H9 (cell line): ENCODE measurements around the gene STX5. TPM values are rescaled to one million over a fixed set of nuclear protein-coding genes. Genes with fewer than 3 reads are reported as not detected.
A peak's percentile ranks its signal among the peaks of the same experiment; 100 is the strongest.

Experiments used
- DNase-seq: peaks from one replicate; pipeline ENCODE4 v3.0.0-alpha.2; 2017
- H2AFZ ChIP-seq: one replicate; pipeline ENCODE4 v1.6.1; 2013; ENCODE audit warnings: mild to moderate bottlenecking, low read length, control low read depth, moderate library complexity
- H2AK5ac ChIP-seq: 2 replicates; pipeline ENCODE4 v1.6.1; 2013; ENCODE audit warnings: low read length, control low read depth, mixed read lengths; ENCODE audit not compliant: insufficient read length
- H2BK120ac ChIP-seq: one replicate; pipeline ENCODE4 v1.6.1; 2013; ENCODE audit warnings: low read depth, mild to moderate bottlenecking, low read length, control low read depth, inconsistent platforms; ENCODE audit not compliant: poor library complexity, severe bottlenecking
- H2BK12ac ChIP-seq: 2 replicates; pipeline ENCODE4 v1.6.1; 2013; ENCODE audit warnings: low read length, control low read depth, mixed read lengths, low read depth; ENCODE audit not compliant: insufficient read length
- H2BK15ac ChIP-seq: 2 replicates; pipeline ENCODE4 v1.6.1; 2013; ENCODE audit warnings: low read depth, low read length, control low read depth
- H2BK20ac ChIP-seq: one replicate; pipeline ENCODE4 v1.6.1; 2013; ENCODE audit warnings: low read depth, mild to moderate bottlenecking, low read length, control low read depth, inconsistent platforms; ENCODE audit not compliant: poor library complexity, severe bottlenecking
- H2BK5ac ChIP-seq: 2 replicates; pipeline ENCODE4 v1.6.1; 2013; ENCODE audit warnings: low read length, control low read depth, mixed read lengths; ENCODE audit not compliant: insufficient read length
- H3K14ac ChIP-seq: 2 replicates; pipeline ENCODE4 v1.6.1; 2013; ENCODE audit warnings: low read length, control low read depth; ENCODE audit not compliant: insufficient read depth
- H3K18ac ChIP-seq: 2 replicates; pipeline ENCODE4 v1.6.1; 2013; ENCODE audit warnings: low read depth, mild to moderate bottlenecking, mixed read lengths, low read length, control low read depth; ENCODE audit not compliant: insufficient read length
- H3K23ac ChIP-seq: 2 replicates; pipeline ENCODE4 v1.6.1; 2013; ENCODE audit warnings: low read length, control low read depth, mixed read lengths, low read depth; ENCODE audit not compliant: insufficient read length
- H3K23me2 ChIP-seq: 2 replicates; pipeline ENCODE4 v1.6.1; 2013; ENCODE audit warnings: low read depth, mild to moderate bottlenecking, mixed read lengths, low read length, control low read depth; ENCODE audit not compliant: insufficient read length, poor library complexity, severe bottlenecking
- H3K27ac ChIP-seq: 2 replicates; pipeline ENCODE4 v1.5.1; 2013; ENCODE audit warnings: low read length, control low read depth, mixed read lengths, low read depth; ENCODE audit not compliant: insufficient read length
- H3K27me3 ChIP-seq: 2 replicates; pipeline ENCODE4 v1.6.1; 2013; ENCODE audit warnings: low read length, control low read depth, inconsistent platforms; ENCODE audit not compliant: insufficient read depth
- H3K4ac ChIP-seq: 2 replicates; pipeline ENCODE4 v1.6.1; 2013; ENCODE audit warnings: low read depth, mild to moderate bottlenecking, control low read depth, inconsistent platforms, low read length, moderate library complexity
- H3K4me1 ChIP-seq: 2 replicates; pipeline ENCODE4 v1.6.1; 2013; ENCODE audit warnings: low read length, control low read depth, inconsistent platforms; ENCODE audit not compliant: insufficient read depth
- H3K4me2 ChIP-seq: 2 replicates; pipeline ENCODE4 v1.6.1; 2013; ENCODE audit warnings: low read length, control low read depth, mixed read lengths; ENCODE audit not compliant: insufficient read length, insufficient read depth
- H3K56ac ChIP-seq: 2 replicates; pipeline ENCODE4 v1.6.1; 2013; ENCODE audit warnings: low read depth, mild to moderate bottlenecking, mixed read lengths, low read length, control low read depth; ENCODE audit not compliant: insufficient read length
- H3K79me1 ChIP-seq: 2 replicates; pipeline ENCODE4 v1.6.1; 2013; ENCODE audit warnings: low read depth, mild to moderate bottlenecking, moderate library complexity, low read length, control low read depth, inconsistent platforms; ENCODE audit not compliant: insufficient read depth, poor library complexity, severe bottlenecking
- H3K79me2 ChIP-seq: 2 replicates; pipeline ENCODE4 v1.6.1; 2013; ENCODE audit warnings: low read length, control low read depth, inconsistent platforms; ENCODE audit not compliant: insufficient read depth
- H3K9ac ChIP-seq: 2 replicates; pipeline ENCODE4 v1.6.1; 2013; ENCODE audit warnings: low read length, control low read depth, mixed read lengths; ENCODE audit not compliant: insufficient read length; ENCODE audit errors: extremely low read depth
- H3K9me3 ChIP-seq: one replicate; pipeline ENCODE4 v1.6.1; 2013; ENCODE audit warnings: low read depth, low read length, inconsistent platforms; ENCODE audit not compliant: control insufficient read depth
- H3T11ph ChIP-seq: one replicate; pipeline ENCODE4 v1.6.1; 2013; ENCODE audit warnings: mild to moderate bottlenecking, low read length, control low read depth, inconsistent platforms
- H4K20me1 ChIP-seq: one replicate; pipeline ENCODE4 v1.6.1; 2013; ENCODE audit not compliant: control insufficient read depth, insufficient read length, insufficient read depth
- H4K5ac ChIP-seq: 2 replicates; pipeline ENCODE4 v1.6.1; 2013; ENCODE audit warnings: low read depth, mild to moderate bottlenecking, mixed read lengths, low read length, control low read depth; ENCODE audit not compliant: insufficient read length
- H4K8ac ChIP-seq: replicated peaks from 2 replicates; pipeline ENCODE4 v1.6.1; 2013; ENCODE audit warnings: low read length, control low read depth, mixed read lengths, low read depth; ENCODE audit not compliant: insufficient read length
- H4K91ac ChIP-seq: 2 replicates; pipeline ENCODE4 v1.6.1; 2013; ENCODE audit warnings: low read depth, mild to moderate bottlenecking, moderate library complexity, mixed read lengths, low read length, control low read depth; ENCODE audit not compliant: insufficient read length
- H3K27ac Mint-ChIP-seq, 3 experiments: 2 replicates in 2 of 3; 3 replicates in 1 of 3; pipeline ENCODE4 v1.8.0; 2020 to 2021; ENCODE audit warnings: mixed read lengths in 3 of 3, mild to moderate bottlenecking in 1 of 3, moderate library complexity in 1 of 3
- H3K27me3 Mint-ChIP-seq: 2 replicates; pipeline ENCODE4 v1.8.0; 2021; ENCODE audit warnings: low read depth, mild to moderate bottlenecking, moderate library complexity, mixed read lengths
- H3K36me3 Mint-ChIP-seq, 3 experiments: 2 replicates in 2 of 3; 3 replicates in 1 of 3; pipeline ENCODE4 v1.8.0; 2020 to 2021; ENCODE audit warnings: low read depth in 3 of 3, mixed read lengths in 3 of 3; ENCODE audit not compliant: insufficient read depth in 1 of 3
- H3K4me1 Mint-ChIP-seq, 2 experiments: 2 replicates each; pipeline ENCODE4 v1.8.0; 2020; ENCODE audit warnings: mixed read lengths in 2 of 2
- H3K4me3 Mint-ChIP-seq, 2 experiments: 2 replicates in 1 of 2; 3 replicates in 1 of 2; pipeline ENCODE4 v1.8.0; 2020 to 2021; ENCODE audit warnings: mild to moderate bottlenecking in 2 of 2, mixed read lengths in 2 of 2, moderate library complexity in 1 of 2
- H3K9me3 Mint-ChIP-seq, 2 experiments: 2 replicates in 1 of 2; 3 replicates in 1 of 2; pipeline ENCODE4 v1.8.0; 2020; ENCODE audit warnings: mild to moderate bottlenecking in 2 of 2, mixed read lengths in 2 of 2, moderate library complexity in 1 of 2
- WGBS: extraction: QIAGEN DNeasy Blood & Tissue Kit; methylation state at CpG from one replicate; pipeline ENCODE4 v1.1.7; 2013; ENCODE audit warnings: missing lambda C conversion rate, low lambda C conversion rate, mixed read lengths; ENCODE audit not compliant: insufficient read length; ENCODE audit errors: extremely low coverage; 5-methylcytosine and 5-hydroxymethylcytosine counted together
- total RNA-seq: library from RNA; stranded (reverse); gene quantifications from 2 replicates; pipeline ENCODE4 v1.2.1, GENCODE V29; 2021
- TF ChIP-seq, protein P1 (sequence below): fragments of 200-600 bp; sonication (generic); conservative IDR thresholded peaks from 3 replicates; pipeline ENCODE4 v1.8.0; 2021; ENCODE audit warnings: antibody characterized with exemption, mild to moderate bottlenecking

Gene STX5
- total RNA-seq, 1 experiment from 2014 or later: 33.5 TPM

DNA sequence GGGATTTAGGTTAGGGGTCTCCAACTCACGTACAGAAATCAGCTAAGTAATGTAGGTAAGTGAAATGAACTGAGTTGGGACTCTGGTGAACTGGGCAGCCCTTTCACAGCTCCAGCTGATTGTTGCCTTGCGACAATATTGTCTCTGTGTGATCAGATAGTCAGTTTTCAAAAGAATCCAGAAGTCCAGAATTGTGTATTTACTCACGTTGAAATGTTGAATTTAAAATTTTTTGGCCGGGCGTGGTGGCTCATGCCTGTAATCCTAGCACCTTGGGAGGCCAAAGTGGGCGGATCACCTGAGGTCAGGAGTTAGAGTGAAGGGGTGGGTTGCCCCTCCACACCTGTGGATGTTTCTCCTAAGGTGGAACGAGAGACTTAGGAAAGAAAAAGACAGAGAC is 26.4 kb upstream of the STX5 start:
- Histone ChIP-seq H3K56ac (no peak overlapping the region), H3K9me3 (no peaks in the 10 kb centered on the region), H3K14ac (no peak overlapping the region), H3K4me1 (no peaks in the 10 kb centered on the region; the same call in 1 of the 2 replicates), H3K27me3 (no peaks in the 10 kb centered on the region), H2BK15ac (no peak overlapping the region), H3K79me1 (no peaks in the 10 kb centered on the region), H3K4me2 (peak overlapping the region; percentile 98), H2BK5ac (no peak overlapping the region), H4K8ac (no peak overlapping the region), H2AFZ (no peak overlapping the region), H4K91ac (no peak overlapping the region), H3K18ac (no peak overlapping the region), H2BK20ac (no peak overlapping the region), H3K23ac (no peak overlapping the region), H3T11ph (no peak overlapping the region), H3K9ac (peak overlapping the region; percentile 73), H4K20me1 (no peaks in the 10 kb centered on the region), H2BK120ac (no peak overlapping the region), H4K5ac (no peak overlapping the region), H2BK12ac (no peak overlapping the region), H3K23me2 (peaks cover 20% of the 10 kb centered on the region), H3K4ac (no peak overlapping the region), H2AK5ac (no peak overlapping the region), H3K27ac (no peak overlapping the region), H3K79me2 (peaks cover 61% of the 10 kb centered on the region)
- WGBS: no CpG with 5 or more reads among the region's 7 CpGs
- Mint-ChIP-seq H3K9me3 (peaks cover 6 to 10% of the 10 kb centered on the region in 2 experiments; a peak in 4 of 5 replicates), H3K4me1 (peaks cover 50 to 65% of the 10 kb centered on the region in 2 experiments), H3K4me3 (peak overlapping the region; percentile 99), H3K36me3 (peaks cover 42 to 69% (median 43%) of the 10 kb centered on the region in 3 experiments), H3K27me3 (peaks cover 4% of the 10 kb centered on the region; the same call in 1 of the 2 replicates), H3K27ac (peak overlapping the region; percentile 89 to 100 (median 95))
- no peak for DNase-seq
- TF ChIP-seq, protein P1, sequence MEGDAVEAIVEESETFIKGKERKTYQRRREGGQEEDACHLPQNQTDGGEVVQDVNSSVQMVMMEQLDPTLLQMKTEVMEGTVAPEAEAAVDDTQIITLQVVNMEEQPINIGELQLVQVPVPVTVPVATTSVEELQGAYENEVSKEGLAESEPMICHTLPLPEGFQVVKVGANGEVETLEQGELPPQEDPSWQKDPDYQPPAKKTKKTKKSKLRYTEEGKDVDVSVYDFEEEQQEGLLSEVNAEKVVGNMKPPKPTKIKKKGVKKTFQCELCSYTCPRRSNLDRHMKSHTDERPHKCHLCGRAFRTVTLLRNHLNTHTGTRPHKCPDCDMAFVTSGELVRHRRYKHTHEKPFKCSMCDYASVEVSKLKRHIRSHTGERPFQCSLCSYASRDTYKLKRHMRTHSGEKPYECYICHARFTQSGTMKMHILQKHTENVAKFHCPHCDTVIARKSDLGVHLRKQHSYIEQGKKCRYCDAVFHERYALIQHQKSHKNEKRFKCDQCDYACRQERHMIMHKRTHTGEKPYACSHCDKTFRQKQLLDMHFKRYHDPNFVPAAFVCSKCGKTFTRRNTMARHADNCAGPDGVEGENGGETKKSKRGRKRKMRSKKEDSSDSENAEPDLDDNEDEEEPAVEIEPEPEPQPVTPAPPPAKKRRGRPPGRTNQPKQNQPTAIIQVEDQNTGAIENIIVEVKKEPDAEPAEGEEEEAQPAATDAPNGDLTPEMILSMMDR: no peak
